ENCODE data around the gene TCHP.

TCHP gene

GRCh38 chr12:109938947-109939346 lies 38.9 kb downstream of the TCHP start:
- no peak for DNase-seq

- DNase-seq, result no peak
Observed at GRCh38 chr12:109939504-109939903, 39.4 kb downstream of the TCHP start.

GRCh38 chr12:109940339-109940923 lies 40.4 kb downstream of the TCHP start:
- no peak for DNase-seq

- no peak for DNase-seq
Observed at GRCh38 chr12:109943811-109944210, 43.7 kb downstream of the TCHP start.

- DNase-seq, result no peak
Observed at GRCh38 chr12:109944561-109945359, 44.7 kb downstream of the TCHP start.

- DNase-seq, result no peak
Observed at GRCh38 chr12:109946505-109946904, 46.4 kb downstream of the TCHP start.

GRCh38 chr12:109946913-109947312 lies 46.8 kb downstream of the TCHP start:
- DNase-seq, result no peak

GRCh38 chr12:109947521-109947920 lies 47.4 kb downstream of the TCHP start:
- DNase-seq, result no peak

GRCh38 chr12:109948368-109948767 lies 48.3 kb downstream of the TCHP start:
- no peak for DNase-seq

GRCh38 chr12:109949089-109949488 lies 49.0 kb downstream of the TCHP start:
- DNase-seq, result no peak

GRCh38 chr12:109950625-109951024 lies 50.6 kb downstream of the TCHP start:
- DNase-seq, result no peak

GRCh38 chr12:109951136-109951535 lies 51.1 kb downstream of the TCHP start:
- DNase-seq, result no peak

- no peak for DNase-seq
Observed at GRCh38 chr12:109951751-109952150, 51.7 kb downstream of the TCHP start.

- no peak for DNase-seq
Observed at GRCh38 chr12:109952160-109952858, 52.2 kb downstream of the TCHP start.

- DNase-seq, result no peak
Observed at GRCh38 chr12:109952873-109953272, 52.8 kb downstream of the TCHP start.

GRCh38 chr12:109953656-109954055 lies 53.6 kb downstream of the TCHP start:
- no peak for DNase-seq

- DNase-seq, result no peak
Observed at GRCh38 chr12:109958374-109958773, 58.3 kb downstream of the TCHP start.

GRCh38 chr12:109959411-109960093 lies 59.5 kb downstream of the TCHP start:
- DNase-seq, result no peak

- DNase-seq, result no peak
Observed at GRCh38 chr12:109961201-109961600, 61.1 kb downstream of the TCHP start.

GRCh38 chr12:109961612-109962011 lies 61.5 kb downstream of the TCHP start:
- no peak for DNase-seq

GRCh38 chr12:109962398-109962797 lies 62.3 kb downstream of the TCHP start:
- DNase-seq, result no peak

GRCh38 chr12:109963330-109963729 lies 63.3 kb downstream of the TCHP start:
- no peak for DNase-seq

- DNase-seq, result no peak
Observed at GRCh38 chr12:109963743-109964429, 63.8 kb downstream of the TCHP start.

All from activated gamma-delta T cell (primary cell).